Glutamatergic neuron (in vitro differentiated cells): ENCODE measurements around the gene GLS. TPM values are rescaled to one million over a fixed set of nuclear protein-coding genes. Genes with fewer than 3 reads are reported as not detected.
"Not testable (repeated sequence)": the region's sequence is repeated elsewhere in the genome, so short reads cannot be mapped to it uniquely, and the experiment has no call there.

Source experiments
- DNase-seq: peaks from one replicate; pipeline ENCODE4 v3.0.0; 2022
- H3K27ac Mint-ChIP-seq: one replicate; pipeline ENCODE4 v1.8.0; 2020; ENCODE audit warnings: mild to moderate bottlenecking, mixed read lengths, inconsistent platforms; ENCODE audit not compliant: unreplicated experiment
- H3K27me3 Mint-ChIP-seq: one replicate; pipeline ENCODE4 v1.8.0; 2020; ENCODE audit warnings: mild to moderate bottlenecking, moderate library complexity, mixed read lengths, inconsistent platforms; ENCODE audit not compliant: unreplicated experiment
- H3K36me3 Mint-ChIP-seq: one replicate; pipeline ENCODE4 v1.8.0; 2020; ENCODE audit warnings: mild to moderate bottlenecking, mixed read lengths, inconsistent platforms; ENCODE audit not compliant: unreplicated experiment
- H3K4me1 Mint-ChIP-seq: one replicate; pipeline ENCODE4 v1.8.0; 2020; ENCODE audit warnings: mild to moderate bottlenecking, low read depth, mixed read lengths, inconsistent platforms; ENCODE audit not compliant: unreplicated experiment
- H3K4me3 Mint-ChIP-seq: one replicate; pipeline ENCODE4 v1.8.0; 2020; ENCODE audit warnings: mild to moderate bottlenecking, mixed read lengths, inconsistent platforms; ENCODE audit not compliant: unreplicated experiment
- H3K9me3 Mint-ChIP-seq: one replicate; pipeline ENCODE4 v1.8.0; 2020; ENCODE audit warnings: mild to moderate bottlenecking, moderate library complexity, mixed read lengths, inconsistent platforms; ENCODE audit not compliant: unreplicated experiment
- CTCF ChIP-seq: fragments of 200-600 bp; sonication (generic); IDR thresholded peaks from one replicate; pipeline ENCODE4 v1.5.0; 2021; ENCODE audit not compliant: partially characterized antibody, unreplicated experiment
- total RNA-seq: library from RNA; stranded (reverse); fragmentation: NEBNext Ultra II Directional; extraction: Animal tissue kit (Norgen Biotek cat#: 25700); gene quantifications from one replicate; pipeline ENCODE4 v1.2.1, GENCODE V29; 2021; ENCODE audit not compliant: unreplicated experiment

GLS gene
- total RNA-seq, 1 donor from 2014 or later: 120 TPM

DNA sequence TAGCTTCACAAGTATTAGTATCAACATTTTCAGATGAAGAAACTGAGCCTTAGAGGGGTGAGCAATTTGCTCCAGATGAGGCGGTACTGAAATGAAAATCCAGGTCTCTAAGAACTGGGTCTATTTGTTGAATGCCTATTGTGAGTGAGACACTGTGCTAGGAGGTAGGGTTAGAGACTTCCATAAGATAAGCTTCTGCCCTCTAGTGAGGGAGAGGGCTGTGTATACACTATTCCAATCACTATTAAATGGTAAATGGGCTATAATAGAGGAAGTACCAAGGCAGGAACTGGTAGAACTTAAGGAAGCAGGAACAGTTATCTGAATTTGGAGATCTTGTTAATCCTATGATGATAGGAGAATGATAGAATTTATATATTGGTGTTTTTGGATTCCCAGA, 23.6 kb upstream of the GLS start:
- Mint-ChIP-seq H3K27ac (no peak overlapping the region), H3K4me1 (no peaks in the 10 kb centered on the region), H3K36me3 (no peaks in the 10 kb centered on the region), H3K27me3 (peaks cover 2% of the 10 kb centered on the region), H3K9me3 (no peaks in the 10 kb centered on the region), H3K4me3 (no peak overlapping the region)
- DNase-seq: no peak
- TF ChIP-seq CTCF: no peak

DNA sequence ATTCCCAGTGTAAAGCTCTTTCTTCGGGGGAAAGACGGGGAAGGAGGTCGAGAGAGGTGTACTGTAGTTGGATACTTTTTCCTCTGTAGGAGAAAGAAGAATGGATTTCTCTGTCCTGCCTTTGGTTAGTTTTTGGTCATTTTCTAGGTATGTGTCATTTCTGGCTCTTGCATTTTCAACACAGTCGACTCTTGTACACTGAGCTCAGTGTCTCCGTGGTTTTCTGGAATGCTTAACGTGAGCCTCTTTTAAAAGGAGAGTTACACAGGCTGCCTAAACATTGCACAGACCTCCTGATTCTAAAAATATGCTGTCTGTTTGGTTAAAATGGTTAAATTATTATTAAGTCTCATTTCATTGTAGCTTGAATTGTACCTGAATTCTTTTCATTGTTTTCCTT, 21.8 kb upstream of the GLS start:
- no peak for TF ChIP-seq CTCF
- Mint-ChIP-seq H3K4me1 (no peaks in the 10 kb centered on the region), H3K36me3 (no peaks in the 10 kb centered on the region), H3K27ac (no peak overlapping the region), H3K9me3 (no peaks in the 10 kb centered on the region), H3K27me3 (peaks cover 2% of the 10 kb centered on the region), H3K4me3 (no peak overlapping the region)
- no peak for DNase-seq

GRCh38 chr2:190859347-190860297, 21.0 kb upstream of the GLS start:
- Mint-ChIP-seq H3K4me3 (no peak overlapping the region), H3K27me3 (peaks cover 2% of the 10 kb centered on the region), H3K9me3 (no peaks in the 10 kb centered on the region), H3K27ac (no peak overlapping the region), H3K36me3 (no peaks in the 10 kb centered on the region), H3K4me1 (no peaks in the 10 kb centered on the region)
- DNase-seq: no peak
- TF ChIP-seq CTCF: no peak

DNA sequence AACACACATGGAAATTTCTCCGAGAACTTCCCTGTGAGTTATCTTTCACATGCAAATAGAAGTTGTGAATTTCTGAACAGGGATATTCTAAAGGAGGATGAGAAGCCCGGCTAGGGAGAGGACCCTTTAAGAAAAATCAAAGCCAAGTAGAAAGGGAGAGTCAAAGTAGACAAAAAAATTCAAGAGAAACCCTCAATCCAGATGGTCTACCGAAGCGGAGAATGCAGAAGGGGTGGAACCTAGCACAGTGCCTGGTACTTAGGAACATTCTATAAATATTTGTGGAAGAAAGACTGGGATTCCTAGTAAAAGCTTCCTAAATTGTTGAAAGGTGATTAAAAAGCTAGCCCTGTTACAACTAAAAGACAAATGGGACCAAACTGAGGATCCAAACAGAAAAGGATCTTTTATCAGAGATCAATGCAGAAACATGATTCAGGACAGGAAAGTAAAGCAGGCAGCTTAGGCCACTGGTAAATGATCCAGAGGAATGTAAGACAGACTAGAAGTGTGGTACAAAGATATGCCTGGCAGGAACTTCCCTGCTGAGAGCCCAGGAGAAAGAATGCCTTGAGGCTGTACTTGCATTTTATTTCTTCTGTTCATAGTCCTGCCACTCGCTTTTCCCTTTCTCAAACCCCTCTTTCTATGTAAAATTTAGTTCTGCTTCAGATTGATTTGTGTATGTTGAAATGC, 19.5 kb upstream of the GLS start:
- no peak for TF ChIP-seq CTCF
- no peak overlapping the region for H3K4me3 Mint-ChIP-seq
- H3K27ac Mint-ChIP-seq: no peak overlapping the region
- no peaks in the 10 kb centered on the region for H3K36me3 Mint-ChIP-seq
- no peaks in the 10 kb centered on the region for H3K4me1 Mint-ChIP-seq
- H3K27me3 Mint-ChIP-seq: peaks cover 2% of the 10 kb centered on the region
- no peaks in the 10 kb centered on the region for H3K9me3 Mint-ChIP-seq
- no peak for DNase-seq

DNA sequence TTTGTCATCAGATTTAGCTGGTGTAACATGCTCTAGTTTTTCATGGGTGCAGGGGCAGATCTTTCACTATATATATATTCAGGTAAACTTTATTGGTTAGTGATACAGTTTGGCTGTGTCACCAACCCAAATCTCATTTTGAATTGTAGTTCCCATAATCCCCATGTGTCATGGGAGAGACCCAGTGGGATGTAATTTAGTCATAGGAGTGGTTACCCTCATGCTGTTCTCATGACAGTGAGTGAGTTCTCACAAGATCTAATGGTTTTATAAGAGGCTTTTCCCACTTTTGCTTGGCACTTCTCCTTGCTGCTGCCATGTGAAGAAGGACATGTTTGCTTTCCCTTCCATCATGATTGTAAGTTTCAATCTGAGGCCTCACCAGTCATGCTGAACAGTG, 18.5 kb upstream of the GLS start:
- H3K4me1 Mint-ChIP-seq, H3K27me3 Mint-ChIP-seq, H3K4me3 Mint-ChIP-seq, DNase-seq, H3K9me3 Mint-ChIP-seq, H3K36me3 Mint-ChIP-seq, H3K27ac Mint-ChIP-seq: not testable (repeated sequence)
